Adrenal gland (tissue), 12 donors: Measurements from ENCODE around the gene HDAC4. TPM values are rescaled to one million over a fixed set of nuclear protein-coding genes. Genes with fewer than 3 reads are reported as not detected.

ENCODE experiments used
- DNase-seq, 7 donors: peaks; one replicate each; pipeline ENCODE4 v3.0.0-alpha.2; 2019 to 2020
- H3K27ac ChIP-seq, 5 donors: fragments of 200-600 bp; sonication (generic) in 4 of 5; 1 replicate in 3 of 5; 2 replicates in 2 of 5; pipeline versions ENCODE4 v1.5.1 to v1.8.0; 2016 to 2020; ENCODE audit warnings: mild to moderate bottlenecking in 1 of 5
- H3K27me3 ChIP-seq: fragments of 200-600 bp; 2 replicates; pipeline ENCODE4 v1.8.0; 2021
- H3K36me3 ChIP-seq, 2 donors: fragments of 200-600 bp; replicated peaks in 1 of 2; 1 replicate in 1 of 2; 2 replicates in 1 of 2; pipeline versions ENCODE4 v1.5.1 to v1.8.0; 2018 to 2022
- H3K4me1 ChIP-seq, 2 donors: fragments of 200-600 bp; replicated peaks in 1 of 2; 1 replicate in 1 of 2; 2 replicates in 1 of 2; pipeline versions ENCODE4 v1.5.1 to v1.8.0; 2018 to 2021
- H3K4me3 ChIP-seq, 4 donors: fragments of 200-600 bp; sonication (generic) in 3 of 4; one replicate each; pipeline ENCODE4 v1.5.1; 2016 to 2018
- H3K9me3 ChIP-seq, 3 donors: fragments of 200-600 bp; sonication (generic) in 1 of 3; replicated peaks in 1 of 3; 1 replicate in 2 of 3; 2 replicates in 1 of 3; pipeline versions ENCODE4 v1.5.1 to v1.8.0; 2016 to 2021
- CTCF ChIP-seq, 6 experiments: fragments of 450-650 bp in 4 of 6; fragments of 200-600 bp in 2 of 6; sonication (generic) in 1 of 6; IDR thresholded peaks; 1 replicate in 5 of 6; 2 replicates in 1 of 6; pipeline versions ENCODE4 v1.5.1 to v1.8.0; 2016 to 2021; ENCODE audit warnings: antibody characterized with exemption in 6 of 6, mild to moderate bottlenecking in 2 of 6, moderate library complexity in 1 of 6
- POLR2A ChIP-seq, 2 donors: fragments of 450-650 bp; IDR thresholded peaks; one replicate each; pipeline ENCODE4 v1.6.1; 2017; ENCODE audit warnings: antibody characterized with exemption in 2 of 2, mild to moderate bottlenecking in 2 of 2, moderate library complexity in 1 of 2
- WGBS, 4 donors: extraction: QIAGEN DNeasy Blood & Tissue Kit in 2 of 4; methylation state at CpG; one replicate each; pipeline versions ENCODE4 v1.1.5 to v1.1.7; 2013 to 2017; 5-methylcytosine and 5-hydroxymethylcytosine counted together
- intact Hi-C, 2 donors: fragments of 100-400 bp; cut with DNase I; formaldehyde crosslinking; loops; one replicate each; pipeline versions ENCODE4 v1.14.1 to v1.15.0; 2022 to 2023
- polyA plus RNA-seq, 3 donors: library from polyadenylated mRNA; stranded (reverse); fragments of 200-250 nt in 2 of 3; fragments of 350-450 nt in 1 of 3; fragmentation: Illumina TruSeq in 1 of 3; extraction: RNeasy Lipid Tissue Mini Kit (QIAGEN cat#74804) in 1 of 3; gene quantifications; one replicate each; pipeline ENCODE4 v1.2.3, GENCODE V29; 2013 to 2014
- total RNA-seq, 9 donors: library from RNA; depleted of rRNA in 4 of 9; stranded (reverse); fragments of >200 nt in 4 of 9; fragments of 120-200 nt in 1 of 9; fragmentation: NEBNext Ultra II Directional in 1 of 9; extraction: Animal tissue kit (Norgen Biotek cat#: 25700) in 1 of 9; gene quantifications; one replicate each; pipeline versions ENCODE4 v1.1.0 to v1.2.4, GENCODE V29; 2013 to 2023
- donor health status: healthy with polysubstance abuse.
- donor health status: Bipolar disorder and iron deficiency.
- donor health status: DM: yes; HTN: yes; CAD: no.
- donor health status: DM: no; HTN: no; CAD: no.
- donor health status: DM: no; HTN: no; CAD: no.
- donor health status: DM: yes; HTN: yes; CAD: no.

The HDAC4 gene
- total and polyA plus RNA-seq, 12 donors = 8.3 to 88.9 (median 28.7) TPM

- H3K36me3 ChIP-seq = no peaks in the 10 kb centered on the region
- WGBS, 4 donors = 83 to 86% (median 85%) methylated on average over 13 to 14 of the region's 14 CpGs
- TF ChIP-seq CTCF (IDR thresholded peaks at IDR 0.05) (no peak), POLR2A (IDR thresholded peaks at IDR 0.05) (no peak)
- H3K9me3 ChIP-seq = no peaks in the 10 kb centered on the region
- no peak overlapping the region for H3K4me3 ChIP-seq
- H3K27me3 ChIP-seq = no peaks in the 10 kb centered on the region
- peak overlapping the region in 4 of 5 donors; percentile 2 to 77 (median 40) for H3K27ac ChIP-seq
- intact Hi-C loops = no loop called here
- peak in 2 of 7 donors; percentile 13 to 19 for DNase-seq
- H3K4me1 ChIP-seq = peaks cover 26 to 64% of the 10 kb centered on the region in 2 donors
These were observed 106.2 kb downstream of the HDAC4 start for GRCh38 chr2:239294571-239295054.

- no peak for TF ChIP-seq CTCF (IDR thresholded peaks at IDR 0.05)
- TF ChIP-seq POLR2A (IDR thresholded peaks at IDR 0.05) = no peak
- H3K9me3 ChIP-seq = no peaks in the 10 kb centered on the region
- H3K36me3 ChIP-seq = no peaks in the 10 kb centered on the region
- no peak overlapping the region for H3K4me3 ChIP-seq
- WGBS, 4 donors = 66 to 89% (median 75%) methylated on average over 12 to 15 of the region's 15 CpGs
- DNase-seq = peak in 4 of 7 donors; percentile 36 to 72 (median 50)
- H3K27ac ChIP-seq = peak overlapping the region in 3 of 5 donors; percentile 10 to 77 (median 69)
- intact Hi-C loops = no loop called here
- no peaks in the 10 kb centered on the region for H3K27me3 ChIP-seq
- H3K4me1 ChIP-seq = peaks cover 33 to 71% of the 10 kb centered on the region in 2 donors
These were observed 106.9 kb downstream of the HDAC4 start for GRCh38 chr2:239293775-239294430.

DNA sequence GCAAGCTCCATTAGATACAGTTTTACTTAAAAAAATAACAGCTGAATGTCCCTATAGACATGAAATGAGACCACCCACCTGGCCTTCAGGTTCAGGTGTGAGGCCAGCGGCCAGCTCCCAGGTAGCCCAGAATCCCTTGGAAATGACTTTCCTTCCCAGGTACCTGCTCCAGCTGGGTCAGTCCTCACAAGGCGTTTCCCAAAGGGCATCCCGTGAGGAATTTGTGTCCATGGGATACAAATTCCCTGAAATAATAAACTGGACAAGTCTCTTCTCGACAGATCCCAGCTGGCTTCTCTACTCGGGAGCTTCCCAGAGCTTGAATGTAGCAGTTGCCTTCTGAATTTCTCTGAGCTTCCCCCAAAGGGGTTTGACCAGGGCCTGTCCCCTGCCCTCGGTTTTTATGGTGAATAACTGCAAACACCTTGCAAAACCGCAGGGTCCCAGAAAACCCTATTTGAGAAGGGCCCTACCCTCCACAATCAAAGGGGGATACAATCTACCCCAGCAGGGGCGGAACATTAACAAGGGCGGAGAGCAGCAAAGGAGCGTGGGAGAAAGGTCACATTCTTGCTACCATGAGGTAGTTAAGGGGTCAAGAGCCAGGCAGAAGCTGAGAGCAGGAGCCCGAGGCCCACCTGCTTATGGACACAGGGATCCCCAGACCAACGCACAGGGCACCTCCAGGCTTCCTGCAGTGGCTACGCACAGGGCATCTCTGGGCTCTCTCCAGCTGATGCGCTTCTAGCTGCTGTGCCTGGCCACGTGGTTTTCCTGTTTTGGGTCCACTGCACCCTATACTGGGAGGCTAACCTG, 107.7 kb downstream of the HDAC4 start:
- no peaks in the 10 kb centered on the region for H3K36me3 ChIP-seq
- H3K27me3 ChIP-seq = no peaks in the 10 kb centered on the region
- H3K4me3 ChIP-seq = no peak overlapping the region
- no peaks in the 10 kb centered on the region for H3K9me3 ChIP-seq
- 78 to 88% (median 84%) methylated on average over 11 to 15 of the region's 15 CpGs for WGBS, 4 donors
- peak in 2 of 7 donors; percentile 5 to 15 for DNase-seq
- H3K27ac ChIP-seq = peak overlapping the region in 2 of 5 donors; percentile 69 to 77
- H3K4me1 ChIP-seq = peaks cover 40 to 75% of the 10 kb centered on the region in 2 donors
- no peak for TF ChIP-seq CTCF (IDR thresholded peaks at IDR 0.05)
- TF ChIP-seq POLR2A (IDR thresholded peaks at IDR 0.05) = no peak
- intact Hi-C loops = no loop called here

GRCh38 chr2:239292531-239292930, 108.3 kb downstream of the HDAC4 start:
- Histone ChIP-seq H3K9me3 (no peaks in the 10 kb centered on the region), H3K27ac (peak overlapping the region in 1 of 5 donors; percentile 77), H3K4me3 (no peak overlapping the region), H3K36me3 (no peaks in the 10 kb centered on the region), H3K27me3 (no peaks in the 10 kb centered on the region), H3K4me1 (peaks cover 45 to 75% of the 10 kb centered on the region in 2 donors)
- intact Hi-C loops = no loop called here
- peak in 1 of 7 donors; percentile 5 for DNase-seq
- 75 to 85% (median 80%) methylated on average over 5 of the region's 5 CpGs for WGBS, 4 donors
- no peak for TF ChIP-seq CTCF (IDR thresholded peaks at IDR 0.05)
- no peak for TF ChIP-seq POLR2A (IDR thresholded peaks at IDR 0.05)
